ENCODE data around the gene TULP1. TPM values are rescaled to one million over a fixed set of nuclear protein-coding genes. Genes with fewer than 3 reads are reported as not detected.

The TULP1 gene
- total RNA-seq, 4 donors from 2014 or later, result 0.72 to 0.83 TPM; not detected in 2

GRCh38 chr6:35457907-35458306 lies 54.8 kb downstream of the TULP1 start:
- 86% methylated on average over 4 of the region's 4 CpGs for WGBS
- Histone ChIP-seq H3K27ac (no peak overlapping the region), H3K4me1 (peaks cover 39% of the 10 kb centered on the region), H3K9me3 (no peaks in the 10 kb centered on the region), H3K4me3 (no peak overlapping the region), H3K36me3 (peaks cover 38% of the 10 kb centered on the region), H3K27me3 (no peaks in the 10 kb centered on the region)
- no peak for DNase-seq (ENCODE audit: low spot score in 2 of 2)
- no peak for TF ChIP-seq CTCF (IDR thresholded peaks at IDR 0.05)
- TF ChIP-seq POLR2A (IDR thresholded peaks at IDR 0.05), result no peak
- TF ChIP-seq POLR2AphosphoS5 (IDR thresholded peaks at IDR 0.05), result no peak
- no peak for TF ChIP-seq EP300 (IDR thresholded peaks at IDR 0.05)

- Histone ChIP-seq H3K4me3 (peak overlapping the region; percentile 74), H3K27ac (peak overlapping the region; percentile 30), H3K4me1 (peaks cover 45% of the 10 kb centered on the region), H3K27me3 (no peaks in the 10 kb centered on the region), H3K9me3 (no peaks in the 10 kb centered on the region), H3K36me3 (peaks cover 19% of the 10 kb centered on the region)
- 63% methylated on average over 9 of the region's 9 CpGs for WGBS
- DNase-seq (ENCODE audit: low spot score in 2 of 2), result no peak
- TF ChIP-seq POLR2A (IDR thresholded peaks at IDR 0.05), result no peak
- no peak for TF ChIP-seq CTCF (IDR thresholded peaks at IDR 0.05)
- no peak for TF ChIP-seq POLR2AphosphoS5 (IDR thresholded peaks at IDR 0.05)
- no peak for TF ChIP-seq EP300 (IDR thresholded peaks at IDR 0.05)
Observed at GRCh38 chr6:35454391-35455110, 58.1 kb downstream of the TULP1 start.

- peak overlapping the region; percentile 74 for H3K4me3 ChIP-seq
- TF ChIP-seq POLR2AphosphoS5 (IDR thresholded peaks at IDR 0.05) (no peak), EP300 (IDR thresholded peaks at IDR 0.05) (no peak), POLR2A (IDR thresholded peaks at IDR 0.05) (no peak), CTCF (IDR thresholded peaks at IDR 0.05) (no peak)
- H3K9me3 ChIP-seq, result no peaks in the 10 kb centered on the region
- peaks cover 45% of the 10 kb centered on the region for H3K4me1 ChIP-seq
- H3K27ac ChIP-seq, result no peak overlapping the region
- H3K36me3 ChIP-seq, result peaks cover 11% of the 10 kb centered on the region
- no peaks in the 10 kb centered on the region for H3K27me3 ChIP-seq
- DNase-seq (ENCODE audit: low spot score in 2 of 2), result no peak
- 7% methylated on average over 3 of the region's 3 CpGs for WGBS
Observed at GRCh38 chr6:35453236-35453635, 59.5 kb downstream of the TULP1 start.

- Histone ChIP-seq H3K4me1 (peaks cover 45% of the 10 kb centered on the region), H3K36me3 (peaks cover 9% of the 10 kb centered on the region), H3K27ac (peak within 1 kb of the TSS; percentile 73), H3K4me3 (peak within 1 kb of the TSS; percentile 74), H3K9me3 (no peaks in the 10 kb centered on the region), H3K27me3 (no peaks in the 10 kb centered on the region)
- TF ChIP-seq POLR2AphosphoS5 (IDR thresholded peaks at IDR 0.05) (peak in 1 of 3 donors; percentile 66), POLR2A (IDR thresholded peaks at IDR 0.05) (no peak), CTCF (IDR thresholded peaks at IDR 0.05) (no peak)
- DNase-seq (ENCODE audit: low spot score in 2 of 2), result peak; percentile 98
- WGBS, result under 1% methylated on average over 37 of the region's 87 CpGs
Observed at GRCh38 chr6:35452183-35453090, 60.3 kb downstream of the TULP1 start, which contains the start of gene FANCE. TSS of gene FANCE (plus strand) at chr6:35452338. CDS start at chr6:35452546, 208 bp downstream.

All from suprapubic skin (tissue), 4 donors.